ENCODE data around the gene TMEM31.

Gene TMEM31

DNA sequence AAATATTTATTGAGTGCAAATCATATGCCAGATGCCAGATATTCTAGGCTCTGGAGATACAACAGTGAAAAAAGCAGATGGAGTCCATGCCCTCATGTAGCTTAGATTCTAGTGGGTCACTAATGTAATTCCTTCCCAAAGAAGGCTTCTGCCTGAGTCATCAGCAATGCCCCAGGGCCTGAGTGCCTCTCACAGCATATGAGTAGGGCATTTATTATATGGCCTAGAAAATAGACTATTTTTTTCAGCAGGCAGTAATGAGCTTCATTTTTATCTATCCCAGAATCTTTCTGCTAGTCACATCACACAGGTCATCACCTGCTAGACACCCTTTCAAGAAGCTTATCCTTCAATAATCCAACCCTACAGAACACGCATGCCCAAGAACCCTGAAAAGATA lies 22.3 kb downstream of the TMEM31 start:
- H3K4me3 ChIP-seq (replicated peaks in 1 of 2; ENCODE audit: low read depth in 2 of 2, low read length in 2 of 2): no peak overlapping the region
- TF ChIP-seq, protein P1, sequence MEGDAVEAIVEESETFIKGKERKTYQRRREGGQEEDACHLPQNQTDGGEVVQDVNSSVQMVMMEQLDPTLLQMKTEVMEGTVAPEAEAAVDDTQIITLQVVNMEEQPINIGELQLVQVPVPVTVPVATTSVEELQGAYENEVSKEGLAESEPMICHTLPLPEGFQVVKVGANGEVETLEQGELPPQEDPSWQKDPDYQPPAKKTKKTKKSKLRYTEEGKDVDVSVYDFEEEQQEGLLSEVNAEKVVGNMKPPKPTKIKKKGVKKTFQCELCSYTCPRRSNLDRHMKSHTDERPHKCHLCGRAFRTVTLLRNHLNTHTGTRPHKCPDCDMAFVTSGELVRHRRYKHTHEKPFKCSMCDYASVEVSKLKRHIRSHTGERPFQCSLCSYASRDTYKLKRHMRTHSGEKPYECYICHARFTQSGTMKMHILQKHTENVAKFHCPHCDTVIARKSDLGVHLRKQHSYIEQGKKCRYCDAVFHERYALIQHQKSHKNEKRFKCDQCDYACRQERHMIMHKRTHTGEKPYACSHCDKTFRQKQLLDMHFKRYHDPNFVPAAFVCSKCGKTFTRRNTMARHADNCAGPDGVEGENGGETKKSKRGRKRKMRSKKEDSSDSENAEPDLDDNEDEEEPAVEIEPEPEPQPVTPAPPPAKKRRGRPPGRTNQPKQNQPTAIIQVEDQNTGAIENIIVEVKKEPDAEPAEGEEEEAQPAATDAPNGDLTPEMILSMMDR (IDR thresholded peaks at IDR 0.05; ENCODE audit: low read depth, low read length): no peak
- peak in 1 of 2 donors; percentile 51 for DNase-seq (ENCODE audit: low read depth in 2 of 2)

DNA sequence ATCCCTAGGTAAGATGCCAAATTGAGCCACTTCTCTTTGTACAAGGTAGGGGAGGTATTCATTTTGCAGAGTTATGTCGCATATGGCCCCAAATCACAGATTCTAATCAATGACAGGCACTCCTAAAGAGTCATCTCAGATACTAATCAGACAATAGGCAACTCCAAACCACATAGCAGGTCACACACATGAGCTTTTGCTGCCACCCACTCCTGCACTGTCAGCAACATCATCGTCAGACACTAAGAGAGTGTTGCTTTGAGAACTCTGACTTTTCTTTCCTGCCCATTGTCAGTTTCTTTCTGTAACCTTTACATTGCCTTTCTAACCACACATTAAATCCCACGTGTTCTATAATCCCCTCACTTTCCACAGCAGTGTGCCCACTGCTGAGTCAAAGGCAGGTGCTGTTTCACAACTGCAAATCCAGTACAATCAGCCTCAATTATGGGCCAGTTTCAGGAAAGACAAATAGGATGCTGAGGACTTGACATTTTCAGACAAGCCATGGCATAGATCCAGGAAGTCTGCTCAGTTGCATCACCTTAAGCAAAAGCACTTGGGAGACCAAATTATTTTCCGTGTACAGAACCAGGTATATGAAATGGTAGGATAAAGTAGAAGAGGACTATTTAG lies 23.5 kb downstream of the TMEM31 start:
- H3K4me3 ChIP-seq (replicated peaks in 1 of 2; ENCODE audit: low read depth in 2 of 2, low read length in 2 of 2): no peak overlapping the region
- TF ChIP-seq, protein P1 (IDR thresholded peaks at IDR 0.05; ENCODE audit: low read depth, low read length): no peak
- DNase-seq (ENCODE audit: low read depth in 2 of 2): peak; percentile 68

DNA sequence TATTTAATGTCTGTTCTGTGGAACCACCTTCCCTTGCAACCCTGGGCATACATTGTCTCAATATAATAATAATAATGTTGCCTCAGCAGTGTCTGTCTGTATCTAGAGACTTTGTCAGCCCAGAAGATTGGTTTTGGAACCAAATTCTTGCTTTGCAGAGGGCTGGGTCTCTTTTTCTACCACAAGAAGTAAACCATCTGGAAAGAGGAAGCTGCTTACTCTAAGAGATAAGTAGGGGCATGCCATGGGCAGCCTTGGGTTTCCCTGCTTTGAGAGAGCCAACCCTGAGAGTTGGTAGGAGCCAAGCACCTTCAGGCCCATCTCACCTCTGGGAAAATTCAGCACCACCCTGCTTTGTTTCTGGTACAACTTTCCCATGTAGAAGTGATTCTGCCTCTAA lies 27.0 kb downstream of the TMEM31 start:
- DNase-seq (ENCODE audit: low read depth in 2 of 2): no peak
- no peak overlapping the region for H3K4me3 ChIP-seq (replicated peaks in 1 of 2; ENCODE audit: low read depth in 2 of 2, low read length in 2 of 2)
- TF ChIP-seq, protein P1 (IDR thresholded peaks at IDR 0.05; ENCODE audit: low read depth, low read length): no peak

DNA sequence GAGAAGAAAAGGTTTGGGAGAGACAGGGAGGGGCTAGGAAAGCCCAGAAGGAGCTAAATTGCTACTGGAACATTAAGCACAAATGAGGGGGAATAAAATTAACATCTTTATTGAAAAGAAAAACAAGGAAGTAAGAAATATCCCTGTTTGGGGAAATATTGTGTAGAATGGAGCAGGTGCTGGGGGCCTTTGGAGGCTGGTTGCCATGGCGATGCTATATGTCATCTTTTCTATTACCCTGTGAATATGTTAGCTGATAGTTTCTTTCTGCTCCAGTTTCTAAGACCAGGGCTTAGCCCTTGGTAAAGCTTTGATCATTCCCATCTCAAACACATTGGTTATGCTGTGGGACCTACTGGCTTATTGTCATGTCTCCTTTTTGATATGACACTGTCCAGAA lies 28.7 kb downstream of the TMEM31 start:
- DNase-seq (ENCODE audit: low read depth in 2 of 2): no peak
- H3K4me3 ChIP-seq (replicated peaks in 1 of 2; ENCODE audit: low read depth in 2 of 2, low read length in 2 of 2): no peak overlapping the region
- TF ChIP-seq, protein P1 (IDR thresholded peaks at IDR 0.05; ENCODE audit: low read depth, low read length): no peak

DNA sequence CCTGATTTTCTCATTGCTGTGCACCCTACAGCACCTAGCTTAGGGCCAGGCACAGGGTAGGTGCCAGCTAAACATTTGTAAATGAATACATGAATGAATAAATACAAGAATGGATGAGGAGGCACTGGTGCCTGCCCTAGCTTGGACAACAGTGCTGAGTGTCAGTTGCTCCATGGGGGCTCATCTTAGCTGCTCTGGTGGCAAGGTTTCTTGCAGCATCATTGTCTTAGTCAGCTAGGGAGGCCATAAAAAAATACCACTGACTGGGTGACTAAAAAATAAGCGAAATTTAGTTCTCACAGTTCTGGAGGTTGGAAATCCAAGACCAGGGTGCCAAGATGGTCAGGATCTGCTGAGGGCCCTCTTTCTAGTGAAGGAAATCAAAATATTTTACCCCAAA lies 31.2 kb downstream of the TMEM31 start:
- H3K4me3 ChIP-seq (replicated peaks in 1 of 2; ENCODE audit: low read depth in 2 of 2, low read length in 2 of 2): no peak overlapping the region
- DNase-seq (ENCODE audit: low read depth in 2 of 2): no peak
- TF ChIP-seq, protein P1 (IDR thresholded peaks at IDR 0.05; ENCODE audit: low read depth, low read length): no peak

DNA sequence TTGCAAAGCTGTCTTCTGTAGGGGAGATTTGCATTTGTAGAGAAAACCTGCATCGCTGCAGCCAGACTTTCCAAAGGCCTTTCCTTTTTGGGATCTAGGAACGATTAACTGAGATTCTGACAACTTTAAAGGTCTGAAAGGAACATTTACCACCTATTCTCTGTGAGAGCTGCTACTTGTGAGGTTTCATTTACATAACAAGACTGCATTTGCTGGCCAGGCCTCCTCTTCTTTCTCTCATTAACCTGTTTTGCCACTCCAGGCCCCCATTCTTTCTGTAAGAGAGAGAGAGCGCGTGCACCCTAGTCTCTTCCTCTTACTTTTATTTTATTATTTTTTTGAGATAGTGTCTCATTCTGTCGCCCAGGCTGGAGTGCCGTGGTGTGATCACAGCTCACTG lies 31.6 kb downstream of the TMEM31 start:
- TF ChIP-seq, protein P1 (IDR thresholded peaks at IDR 0.05; ENCODE audit: low read depth, low read length): no peak
- H3K4me3 ChIP-seq (replicated peaks in 1 of 2; ENCODE audit: low read depth in 2 of 2, low read length in 2 of 2): no peak overlapping the region
- DNase-seq (ENCODE audit: low read depth in 2 of 2): no peak

DNA sequence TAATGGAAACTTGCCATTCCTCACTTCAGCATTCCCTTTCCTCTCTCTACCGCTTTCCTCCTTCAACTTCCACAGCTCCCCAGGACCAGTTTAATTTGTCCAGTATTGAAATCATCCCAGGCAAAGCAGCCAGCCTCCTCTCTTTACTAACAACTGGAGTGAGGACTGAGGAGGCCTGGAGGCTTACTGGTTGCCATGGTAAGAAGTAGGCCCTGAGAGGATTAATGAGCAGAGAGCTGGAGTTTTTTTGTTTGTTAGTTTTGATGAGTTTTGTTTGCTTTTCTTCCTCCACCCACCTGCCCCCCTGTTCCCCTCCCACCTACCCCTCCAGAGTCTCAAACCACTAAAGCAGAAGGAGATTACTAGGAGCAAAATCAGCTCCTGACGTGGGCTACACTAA lies 36.5 kb downstream of the TMEM31 start:
- TF ChIP-seq, protein P1 (IDR thresholded peaks at IDR 0.05; ENCODE audit: low read depth, low read length): no peak
- no peak for DNase-seq (ENCODE audit: low read depth in 2 of 2)
- no peak overlapping the region for H3K4me3 ChIP-seq (replicated peaks in 1 of 2; ENCODE audit: low read depth in 2 of 2, low read length in 2 of 2)
